Central memory CD4-positive, alpha-beta T cell (primary cell): ENCODE measurements around the gene METRNL.
A peak's percentile ranks its signal among the peaks of the same experiment; 100 is the strongest.
"Not testable (repeated sequence)": the region's sequence is repeated elsewhere in the genome, so short reads cannot be mapped to it uniquely, and the experiment has no call there.

ENCODE experiments used
- DNase-seq: peaks from one replicate; pipeline ENCODE4 v3.0.0; 2022
- total RNA-seq, 3 experiments: gene quantifications; one replicate each; lab custom pipeline; 2026; lab: John Stamatoyannopoulos, UW

The METRNL gene
- 1.5 to 3.1 (median 2.6) reads per million in 3 experiments for total RNA-seq

GRCh38 chr17:83079352-83079747, at the start of gene METRNL:
Gene METRNL (plus strand): TSS chr17:83079609. CDS start chr17:83079816, 207 bp downstream.
- no peak for DNase-seq

- no peak for DNase-seq
Measured at GRCh38 chr17:83030432-83030831, 49.0 kb upstream of the METRNL start.

GRCh38 chr17:83031321-83031945, 48.0 kb upstream of the METRNL start:
- no peak for DNase-seq

- DNase-seq = not testable (repeated sequence)
Measured at GRCh38 chr17:83031946-83032451, 47.4 kb upstream of the METRNL start.

- DNase-seq = no peak
Measured at GRCh38 chr17:83032781-83033180, 46.6 kb upstream of the METRNL start.

GRCh38 chr17:83034525-83034924, 44.9 kb upstream of the METRNL start:
- no peak for DNase-seq

- no peak for DNase-seq
Measured at GRCh38 chr17:83035722-83036121, 43.7 kb upstream of the METRNL start.

GRCh38 chr17:83036193-83036592, 43.2 kb upstream of the METRNL start:
- DNase-seq = no peak

- no peak for DNase-seq
Measured at GRCh38 chr17:83036666-83037065, 42.7 kb upstream of the METRNL start.

- no peak for DNase-seq
Measured at GRCh38 chr17:83037084-83037873, 42.1 kb upstream of the METRNL start.

- DNase-seq = no peak
Measured at GRCh38 chr17:83037874-83038165, 41.6 kb upstream of the METRNL start.

GRCh38 chr17:83038983-83039382, 40.4 kb upstream of the METRNL start:
- not testable (repeated sequence) for DNase-seq

GRCh38 chr17:83041305-83041704, 38.1 kb upstream of the METRNL start:
- no peak for DNase-seq

GRCh38 chr17:83042522-83043158, 36.8 kb upstream of the METRNL start:
- DNase-seq = no peak

- not testable (repeated sequence) for DNase-seq
Measured at GRCh38 chr17:83044479-83044878, 34.9 kb upstream of the METRNL start.

GRCh38 chr17:83046448-83047181, 32.8 kb upstream of the METRNL start:
- no peak for DNase-seq

GRCh38 chr17:83047182-83047478, 32.3 kb upstream of the METRNL start:
- DNase-seq = no peak

GRCh38 chr17:83047818-83048475, 31.5 kb upstream of the METRNL start:
- DNase-seq = not testable (repeated sequence)

GRCh38 chr17:83050651-83051395, 28.6 kb upstream of the METRNL start:
- no peak for DNase-seq

- DNase-seq = peak; percentile 99
Measured at GRCh38 chr17:83051396-83052240, 27.8 kb upstream of the METRNL start.

- no peak for DNase-seq
Measured at GRCh38 chr17:83052241-83052564, 27.2 kb upstream of the METRNL start.
